SK-N-SH treated with all-trans-retinoic acid at 6 μM for 48 hours (cell line): Measurements from ENCODE around the gene SLC24A1.

ENCODE experiments used
- ARNTL ChIP-seq: fragments of 450-650 bp; formaldehyde crosslinking; IDR thresholded peaks from 2 replicates; pipeline ENCODE4 v1.5.0; 2020; ENCODE audit warnings: low read depth, mild to moderate bottlenecking, moderate library complexity, borderline replicate concordance
- BACH2 ChIP-seq: fragments of 250-450 bp; sonication (Bioruptor Pico); IDR thresholded peaks from 2 replicates; pipeline ENCODE4 v1.9.0; 2021; ENCODE audit warnings: mild to moderate bottlenecking, borderline replicate concordance
- CSDC2 ChIP-seq: fragments of 250-450 bp; sonication (Bioruptor Pico); IDR thresholded peaks from 2 replicates; pipeline ENCODE4 v1.5.0; 2020; ENCODE audit warnings: mild to moderate bottlenecking, moderate library complexity
- CSRNP3 ChIP-seq: fragments of 250-450 bp; sonication (Bioruptor Pico); IDR thresholded peaks from 2 replicates; pipeline ENCODE4 v1.5.1; 2021; ENCODE audit warnings: mild to moderate bottlenecking, moderate library complexity
- OSR1 ChIP-seq: fragments of 250-450 bp; sonication (Bioruptor Pico); IDR thresholded peaks from 2 replicates; pipeline ENCODE4 v1.8.0; 2022; ENCODE audit warnings: moderate library complexity, mild to moderate bottlenecking, inconsistent platforms
- ZC3H10 ChIP-seq: fragments of 250-450 bp; sonication (Bioruptor Pico); IDR thresholded peaks from 2 replicates; pipeline ENCODE4 v1.5.1; 2021; ENCODE audit warnings: mild to moderate bottlenecking, moderate library complexity
- ZFP30 ChIP-seq: fragments of 450-650 bp; formaldehyde crosslinking; IDR thresholded peaks from 2 replicates; pipeline ENCODE4 v1.5.0; 2022; ENCODE audit warnings: mild to moderate bottlenecking, moderate library complexity

DNA sequence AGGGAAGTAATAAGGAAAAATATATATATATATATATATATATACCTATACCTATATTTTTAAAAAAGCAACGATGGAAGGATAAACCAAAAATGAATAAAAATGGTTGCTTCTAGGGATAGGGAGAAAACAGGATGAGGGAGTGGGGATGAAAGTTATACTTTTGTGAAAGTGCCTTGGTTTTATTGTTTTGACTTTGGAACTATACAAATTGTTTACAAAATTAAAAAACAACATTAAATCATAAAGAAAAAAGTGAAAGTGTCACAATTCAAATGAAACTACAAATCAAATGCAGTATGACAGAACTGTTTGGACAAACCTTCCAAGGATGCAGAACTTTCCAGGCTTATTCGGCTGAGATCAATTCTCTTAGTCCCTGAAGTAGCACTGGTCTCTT, 54.4 kb downstream of the SLC24A1 start:
- TF ChIP-seq BACH2 (no peak), ARNTL (CRISPR knock-in tag) (no peak), ZC3H10 (CRISPR knock-in tag) (no peak), ZFP30 (no peak), CSRNP3 (no peak), CSDC2 (CRISPR knock-in tag) (no peak), OSR1 (CRISPR knock-in tag) (no peak)
